Liver (tissue), 9 donors: ENCODE data around the gene LDB3. TPM values are rescaled to one million over a fixed set of nuclear protein-coding genes. Genes with fewer than 3 reads are reported as not detected.

Experiments used
- DNase-seq: peaks from one replicate; pipeline ENCODE4 v3.0.0-alpha.2; 2017; ENCODE audit warnings: low spot score
- H3K27ac ChIP-seq, 2 donors: one replicate each; pipeline ENCODE4 v1.7.0; 2013; ENCODE audit warnings: inconsistent platforms in 2 of 2, low read length in 2 of 2, control low read depth in 1 of 2, low read depth in 1 of 2, mild to moderate bottlenecking in 1 of 2
- H3K27me3 ChIP-seq, 4 donors: one replicate each; pipeline versions ENCODE4 v1.6.1 to v1.7.0; 2013; ENCODE audit warnings: low read length in 3 of 4, inconsistent platforms in 1 of 4, mild to moderate bottlenecking in 1 of 4, moderate library complexity in 1 of 4; ENCODE audit not compliant: control insufficient read depth in 4 of 4, insufficient read depth in 4 of 4
- H3K36me3 ChIP-seq, 4 donors: one replicate each; pipeline versions ENCODE4 v1.6.1 to v1.7.0; 2013; ENCODE audit warnings: low read length in 3 of 4, mild to moderate bottlenecking in 3 of 4, low read depth in 1 of 4, moderate library complexity in 1 of 4; ENCODE audit not compliant: control insufficient read depth in 4 of 4, insufficient read depth in 3 of 4
- H3K4me1 ChIP-seq, 4 donors: one replicate each; pipeline versions ENCODE4 v1.6.1 to v1.7.0; 2013; ENCODE audit warnings: low read length in 3 of 4, mild to moderate bottlenecking in 3 of 4, moderate library complexity in 1 of 4; ENCODE audit not compliant: control insufficient read depth in 4 of 4, insufficient read depth in 4 of 4
- H3K4me3 ChIP-seq, 3 donors: one replicate each; pipeline versions ENCODE4 v1.6.1 to v1.7.0; 2013; ENCODE audit warnings: low read length in 3 of 3, control low read depth in 1 of 3, low read depth in 1 of 3, mild to moderate bottlenecking in 1 of 3
- H3K9ac ChIP-seq, 2 donors: one replicate each; pipeline ENCODE4 v1.7.0; 2013; ENCODE audit warnings: low read length in 2 of 2, mild to moderate bottlenecking in 2 of 2, moderate library complexity in 2 of 2, control low read depth in 1 of 2, low read depth in 1 of 2
- H3K9me3 ChIP-seq, 4 donors: one replicate each; pipeline versions ENCODE4 v1.6.1 to v1.7.0; 2013; ENCODE audit warnings: low read length in 3 of 4; ENCODE audit not compliant: control insufficient read depth in 4 of 4
- EGR1 ChIP-seq, 2 donors: IDR thresholded peaks; 2 replicates each; pipeline ENCODE4 v1.6.1; 2016 to 2018; ENCODE audit warnings: antibody characterized with exemption in 2 of 2, low read depth in 2 of 2
- FOXA1 ChIP-seq: IDR thresholded peaks from 2 replicates; pipeline ENCODE4 v1.6.1; 2016; ENCODE audit warnings: antibody characterized with exemption
- FOXA2 ChIP-seq: IDR thresholded peaks from 2 replicates; pipeline ENCODE4 v1.6.1; 2016; ENCODE audit warnings: antibody characterized with exemption
- GABPA ChIP-seq, 2 donors: IDR thresholded peaks in 1 of 2; conservative IDR thresholded peaks in 1 of 2; 2 replicates each; pipeline ENCODE4 v1.6.1; 2016; ENCODE audit warnings: antibody characterized with exemption in 2 of 2, mild to moderate bottlenecking in 1 of 2, moderate library complexity in 1 of 2
- HNF4A ChIP-seq, 2 donors: conservative IDR thresholded peaks; 2 replicates each; pipeline ENCODE4 v1.6.1; 2016; ENCODE audit warnings: antibody characterized with exemption in 2 of 2, mild to moderate bottlenecking in 2 of 2
- HNF4G ChIP-seq: IDR thresholded peaks from 2 replicates; pipeline ENCODE4 v1.6.1; 2016; ENCODE audit warnings: antibody characterized with exemption
- JUND ChIP-seq, 2 donors: IDR thresholded peaks; 2 replicates each; pipeline ENCODE4 v1.6.1; 2016; ENCODE audit warnings: antibody characterized with exemption in 2 of 2
- NR2F2 ChIP-seq: IDR thresholded peaks from 2 replicates; pipeline ENCODE4 v1.6.1; 2016; ENCODE audit warnings: antibody characterized with exemption
- RXRA ChIP-seq, 2 donors: IDR thresholded peaks; 2 replicates each; pipeline ENCODE4 v1.6.1; 2017 to 2018; ENCODE audit warnings: antibody characterized with exemption in 2 of 2, mild to moderate bottlenecking in 1 of 2
- TAF1 ChIP-seq: conservative IDR thresholded peaks from 2 replicates; pipeline ENCODE4 v1.6.1; 2016; ENCODE audit warnings: antibody characterized with exemption, mild to moderate bottlenecking
- YY1 ChIP-seq: IDR thresholded peaks from 2 replicates; pipeline ENCODE4 v1.6.1; 2016; ENCODE audit warnings: antibody characterized with exemption, mild to moderate bottlenecking
- WGBS: extraction: QIAGEN DNeasy Blood & Tissue Kit; methylation state at CpG from one replicate; pipeline ENCODE4 v1.1.7; 2013; 5-methylcytosine and 5-hydroxymethylcytosine counted together
- polyA plus RNA-seq, 2 donors: library from polyadenylated mRNA; stranded (reverse) in 1 of 2; unstranded in 1 of 2; fragments of 200-250 nt in 1 of 2; fragments of >200 nt in 1 of 2; fragmentation: Nextera tagmentation in 1 of 2; extraction: Ambion mirVana in 1 of 2; gene quantifications; one replicate each; pipeline versions ENCODE4 v1.2.1 to v1.2.3, GENCODE V29; 2013 to 2015
- total RNA-seq, 2 donors: library from RNA; depleted of rRNA; stranded (reverse); fragments of >200 nt; gene quantifications; one replicate each; pipeline ENCODE4 v1.2.3, GENCODE V29; 2014
- TF ChIP-seq, protein P1 (sequence below): IDR thresholded peaks from 2 replicates; pipeline ENCODE4 v1.6.1; 2016; ENCODE audit warnings: antibody characterized with exemption, mild to moderate bottlenecking
- TF ChIP-seq, protein P2 (sequence below): IDR thresholded peaks from 2 replicates; pipeline ENCODE4 v1.6.1; 2016; ENCODE audit warnings: antibody characterized with exemption
- TF ChIP-seq, protein P3 (sequence below): fragments of 150-350 bp; IDR thresholded peaks from 2 replicates; pipeline ENCODE4 v1.5.1; 2017; ENCODE audit warnings: improper control_type of control experiment, low read depth, low read length; ENCODE audit not compliant: missing input control
- TF ChIP-seq, protein P4 (sequence below): IDR thresholded peaks from 2 replicates; pipeline ENCODE4 v1.6.1; 2016; ENCODE audit warnings: antibody characterized with exemption
- TF ChIP-seq, protein P5 (sequence below): IDR thresholded peaks from 2 replicates; pipeline ENCODE4 v1.6.1; 2016; ENCODE audit warnings: antibody characterized with exemption
- donor health status: healthy.
- donor health status: healthy.
- donor health status: healthy.
- donor health status: healthy.
- donor health status: healthy.

The LDB3 gene
- total and polyA plus RNA-seq, 4 donors, result 0.09 to 0.42 (median 0.15) TPM; not detected in 1

DNA sequence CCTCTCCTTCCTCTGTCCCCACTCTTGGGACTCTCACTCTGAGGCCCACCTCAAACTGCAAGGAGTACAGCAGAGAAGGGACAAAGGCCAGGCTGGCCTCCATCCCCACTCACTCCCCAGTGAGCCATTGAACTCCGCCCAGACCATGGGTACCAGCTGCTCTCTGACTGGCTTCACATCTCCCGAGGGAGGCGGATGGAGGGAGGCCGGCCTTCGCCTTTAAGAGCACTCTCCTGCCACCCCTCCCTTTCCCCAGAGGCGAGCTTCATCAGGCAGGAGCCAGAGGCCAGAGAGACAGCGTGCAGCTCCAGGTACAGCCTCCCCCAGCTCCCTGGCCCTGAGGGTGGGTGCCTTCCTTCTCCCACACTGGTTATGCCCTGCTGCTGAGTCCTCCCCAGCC, 1.8 kb upstream of the LDB3 start:
- H3K9me3 ChIP-seq, result no peaks in the 10 kb centered on the region
- H3K4me3 ChIP-seq, result no peak overlapping the region
- H3K36me3 ChIP-seq, result no peaks in the 10 kb centered on the region
- 94% methylated on average over 7 of the region's 7 CpGs for WGBS
- TF ChIP-seq, protein P1, sequence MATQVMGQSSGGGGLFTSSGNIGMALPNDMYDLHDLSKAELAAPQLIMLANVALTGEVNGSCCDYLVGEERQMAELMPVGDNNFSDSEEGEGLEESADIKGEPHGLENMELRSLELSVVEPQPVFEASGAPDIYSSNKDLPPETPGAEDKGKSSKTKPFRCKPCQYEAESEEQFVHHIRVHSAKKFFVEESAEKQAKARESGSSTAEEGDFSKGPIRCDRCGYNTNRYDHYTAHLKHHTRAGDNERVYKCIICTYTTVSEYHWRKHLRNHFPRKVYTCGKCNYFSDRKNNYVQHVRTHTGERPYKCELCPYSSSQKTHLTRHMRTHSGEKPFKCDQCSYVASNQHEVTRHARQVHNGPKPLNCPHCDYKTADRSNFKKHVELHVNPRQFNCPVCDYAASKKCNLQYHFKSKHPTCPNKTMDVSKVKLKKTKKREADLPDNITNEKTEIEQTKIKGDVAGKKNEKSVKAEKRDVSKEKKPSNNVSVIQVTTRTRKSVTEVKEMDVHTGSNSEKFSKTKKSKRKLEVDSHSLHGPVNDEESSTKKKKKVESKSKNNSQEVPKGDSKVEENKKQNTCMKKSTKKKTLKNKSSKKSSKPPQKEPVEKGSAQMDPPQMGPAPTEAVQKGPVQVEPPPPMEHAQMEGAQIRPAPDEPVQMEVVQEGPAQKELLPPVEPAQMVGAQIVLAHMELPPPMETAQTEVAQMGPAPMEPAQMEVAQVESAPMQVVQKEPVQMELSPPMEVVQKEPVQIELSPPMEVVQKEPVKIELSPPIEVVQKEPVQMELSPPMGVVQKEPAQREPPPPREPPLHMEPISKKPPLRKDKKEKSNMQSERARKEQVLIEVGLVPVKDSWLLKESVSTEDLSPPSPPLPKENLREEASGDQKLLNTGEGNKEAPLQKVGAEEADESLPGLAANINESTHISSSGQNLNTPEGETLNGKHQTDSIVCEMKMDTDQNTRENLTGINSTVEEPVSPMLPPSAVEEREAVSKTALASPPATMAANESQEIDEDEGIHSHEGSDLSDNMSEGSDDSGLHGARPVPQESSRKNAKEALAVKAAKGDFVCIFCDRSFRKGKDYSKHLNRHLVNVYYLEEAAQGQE, result no peak
- TF ChIP-seq, protein P2, sequence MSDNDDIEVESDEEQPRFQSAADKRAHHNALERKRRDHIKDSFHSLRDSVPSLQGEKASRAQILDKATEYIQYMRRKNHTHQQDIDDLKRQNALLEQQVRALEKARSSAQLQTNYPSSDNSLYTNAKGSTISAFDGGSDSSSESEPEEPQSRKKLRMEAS, result no peak
- TF ChIP-seq EGR1 (IDR thresholded peaks at IDR 0.05; ENCODE audit: low read depth in 2 of 2) (no peak), FOXA2 (no peak), NR2F2 (no peak), HNF4A (conservative IDR thresholded peaks at IDR 0.05) (no peak), GABPA (IDR thresholded peaks at IDR 0.05 in 1 of 2, conservative IDR thresholded peaks at IDR 0.05 in 1 of 2) (no peak), HNF4G (no peak), FOXA1 (no peak), YY1 (no peak), RXRA (IDR thresholded peaks at IDR 0.05) (no peak), JUND (IDR thresholded peaks at IDR 0.05) (no peak), TAF1 (no peak)
- TF ChIP-seq, protein P3, sequence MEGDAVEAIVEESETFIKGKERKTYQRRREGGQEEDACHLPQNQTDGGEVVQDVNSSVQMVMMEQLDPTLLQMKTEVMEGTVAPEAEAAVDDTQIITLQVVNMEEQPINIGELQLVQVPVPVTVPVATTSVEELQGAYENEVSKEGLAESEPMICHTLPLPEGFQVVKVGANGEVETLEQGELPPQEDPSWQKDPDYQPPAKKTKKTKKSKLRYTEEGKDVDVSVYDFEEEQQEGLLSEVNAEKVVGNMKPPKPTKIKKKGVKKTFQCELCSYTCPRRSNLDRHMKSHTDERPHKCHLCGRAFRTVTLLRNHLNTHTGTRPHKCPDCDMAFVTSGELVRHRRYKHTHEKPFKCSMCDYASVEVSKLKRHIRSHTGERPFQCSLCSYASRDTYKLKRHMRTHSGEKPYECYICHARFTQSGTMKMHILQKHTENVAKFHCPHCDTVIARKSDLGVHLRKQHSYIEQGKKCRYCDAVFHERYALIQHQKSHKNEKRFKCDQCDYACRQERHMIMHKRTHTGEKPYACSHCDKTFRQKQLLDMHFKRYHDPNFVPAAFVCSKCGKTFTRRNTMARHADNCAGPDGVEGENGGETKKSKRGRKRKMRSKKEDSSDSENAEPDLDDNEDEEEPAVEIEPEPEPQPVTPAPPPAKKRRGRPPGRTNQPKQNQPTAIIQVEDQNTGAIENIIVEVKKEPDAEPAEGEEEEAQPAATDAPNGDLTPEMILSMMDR, result no peak
- TF ChIP-seq, protein P4, sequence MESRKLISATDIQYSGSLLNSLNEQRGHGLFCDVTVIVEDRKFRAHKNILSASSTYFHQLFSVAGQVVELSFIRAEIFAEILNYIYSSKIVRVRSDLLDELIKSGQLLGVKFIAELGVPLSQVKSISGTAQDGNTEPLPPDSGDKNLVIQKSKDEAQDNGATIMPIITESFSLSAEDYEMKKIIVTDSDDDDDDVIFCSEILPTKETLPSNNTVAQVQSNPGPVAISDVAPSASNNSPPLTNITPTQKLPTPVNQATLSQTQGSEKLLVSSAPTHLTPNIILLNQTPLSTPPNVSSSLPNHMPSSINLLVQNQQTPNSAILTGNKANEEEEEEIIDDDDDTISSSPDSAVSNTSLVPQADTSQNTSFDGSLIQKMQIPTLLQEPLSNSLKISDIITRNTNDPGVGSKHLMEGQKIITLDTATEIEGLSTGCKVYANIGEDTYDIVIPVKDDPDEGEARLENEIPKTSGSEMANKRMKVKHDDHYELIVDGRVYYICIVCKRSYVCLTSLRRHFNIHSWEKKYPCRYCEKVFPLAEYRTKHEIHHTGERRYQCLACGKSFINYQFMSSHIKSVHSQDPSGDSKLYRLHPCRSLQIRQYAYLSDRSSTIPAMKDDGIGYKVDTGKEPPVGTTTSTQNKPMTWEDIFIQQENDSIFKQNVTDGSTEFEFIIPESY, result no peak
- TF ChIP-seq, protein P5, sequence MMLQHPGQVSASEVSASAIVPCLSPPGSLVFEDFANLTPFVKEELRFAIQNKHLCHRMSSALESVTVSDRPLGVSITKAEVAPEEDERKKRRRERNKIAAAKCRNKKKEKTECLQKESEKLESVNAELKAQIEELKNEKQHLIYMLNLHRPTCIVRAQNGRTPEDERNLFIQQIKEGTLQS, result no peak
- no peak overlapping the region for H3K27ac ChIP-seq
- DNase-seq, result no peak
- no peaks in the 10 kb centered on the region for H3K4me1 ChIP-seq
- no peaks in the 10 kb centered on the region for H3K27me3 ChIP-seq
- no peak overlapping the region for H3K9ac ChIP-seq
